ENCODE data around the gene SEPTIN2. TPM values are rescaled to one million over a fixed set of nuclear protein-coding genes. Genes with fewer than 3 reads are reported as not detected.
"Not testable (repeated sequence)": the region's sequence is repeated elsewhere in the genome, so short reads cannot be mapped to it uniquely, and the experiment has no call there.

Gene SEPTIN2
- total RNA-seq, 1 donor from 2014 or later, result 487 TPM

GRCh38 chr2:241368643-241369042 lies 52.9 kb downstream of the SEPTIN2 start:
- Mint-ChIP-seq H3K36me3 (ENCODE audit: low read depth, unreplicated experiment) (no peaks in the 10 kb centered on the region), H3K27me3 (ENCODE audit: unreplicated experiment) (peaks cover 1% of the 10 kb centered on the region), H3K27ac (ENCODE audit: unreplicated experiment) (no peak overlapping the region), H3K9me3 (ENCODE audit: unreplicated experiment) (no peaks in the 10 kb centered on the region), H3K4me3 (ENCODE audit: unreplicated experiment) (no peak overlapping the region), H3K4me1 (ENCODE audit: unreplicated experiment) (no peaks in the 10 kb centered on the region)
- DNase-seq (ENCODE audit: low spot score), result no peak
- no peak for TF ChIP-seq CTCF (IDR thresholded peaks at IDR 0.05; ENCODE audit: unreplicated experiment)

- H3K4me3 Mint-ChIP-seq (ENCODE audit: unreplicated experiment), result no peak overlapping the region
- no peaks in the 10 kb centered on the region for H3K9me3 Mint-ChIP-seq (ENCODE audit: unreplicated experiment)
- H3K36me3 Mint-ChIP-seq (ENCODE audit: low read depth, unreplicated experiment), result no peaks in the 10 kb centered on the region
- TF ChIP-seq CTCF (IDR thresholded peaks at IDR 0.05; ENCODE audit: unreplicated experiment), result no peak
- no peak overlapping the region for H3K27ac Mint-ChIP-seq (ENCODE audit: unreplicated experiment)
- no peaks in the 10 kb centered on the region for H3K4me1 Mint-ChIP-seq (ENCODE audit: unreplicated experiment)
- no peak for DNase-seq (ENCODE audit: low spot score)
- peaks cover 1% of the 10 kb centered on the region for H3K27me3 Mint-ChIP-seq (ENCODE audit: unreplicated experiment)
Measured at GRCh38 chr2:241372361-241372992, 56.8 kb downstream of the SEPTIN2 start.

- DNase-seq (ENCODE audit: low spot score), result no peak
- H3K4me1 Mint-ChIP-seq (ENCODE audit: unreplicated experiment), result no peaks in the 10 kb centered on the region
- H3K9me3 Mint-ChIP-seq (ENCODE audit: unreplicated experiment), result no peaks in the 10 kb centered on the region
- no peak overlapping the region for H3K27ac Mint-ChIP-seq (ENCODE audit: unreplicated experiment)
- no peaks in the 10 kb centered on the region for H3K36me3 Mint-ChIP-seq (ENCODE audit: low read depth, unreplicated experiment)
- no peak for TF ChIP-seq CTCF (IDR thresholded peaks at IDR 0.05; ENCODE audit: unreplicated experiment)
- peaks cover 1% of the 10 kb centered on the region for H3K27me3 Mint-ChIP-seq (ENCODE audit: unreplicated experiment)
- H3K4me3 Mint-ChIP-seq (ENCODE audit: unreplicated experiment), result no peak overlapping the region
Measured at GRCh38 chr2:241373446-241373845, 57.7 kb downstream of the SEPTIN2 start.

GRCh38 chr2:241373906-241374305 lies 58.2 kb downstream of the SEPTIN2 start:
- H3K27me3 Mint-ChIP-seq (ENCODE audit: unreplicated experiment); H3K36me3 Mint-ChIP-seq (ENCODE audit: low read depth, unreplicated experiment); H3K27ac Mint-ChIP-seq (ENCODE audit: unreplicated experiment); H3K9me3 Mint-ChIP-seq (ENCODE audit: unreplicated experiment); H3K4me1 Mint-ChIP-seq (ENCODE audit: unreplicated experiment); DNase-seq (ENCODE audit: low spot score); H3K4me3 Mint-ChIP-seq (ENCODE audit: unreplicated experiment): not testable (repeated sequence)

GRCh38 chr2:241375300-241375699 lies 59.6 kb downstream of the SEPTIN2 start:
- H3K9me3 Mint-ChIP-seq (ENCODE audit: unreplicated experiment), result no peaks in the 10 kb centered on the region
- no peak overlapping the region for H3K4me3 Mint-ChIP-seq (ENCODE audit: unreplicated experiment)
- no peak for TF ChIP-seq CTCF (IDR thresholded peaks at IDR 0.05; ENCODE audit: unreplicated experiment)
- DNase-seq (ENCODE audit: low spot score), result no peak
- no peaks in the 10 kb centered on the region for H3K36me3 Mint-ChIP-seq (ENCODE audit: low read depth, unreplicated experiment)
- no peak overlapping the region for H3K27ac Mint-ChIP-seq (ENCODE audit: unreplicated experiment)
- H3K27me3 Mint-ChIP-seq (ENCODE audit: unreplicated experiment), result peaks cover 3% of the 10 kb centered on the region
- H3K4me1 Mint-ChIP-seq (ENCODE audit: unreplicated experiment), result no peaks in the 10 kb centered on the region
